RWPE2 (cell line): ENCODE data around the gene AUH.

Source experiments
- ATAC-seq: fragments of 200-7000 bp; cut with Tn5 transposase; 3 replicates; pipeline ENCODE4 v1.9.1; 2021; ENCODE audit warnings: low read depth
- DNase-seq: peaks from one replicate; pipeline ENCODE4 v3.0.0-alpha.2; 2020; ENCODE audit warnings: low spot score
- H3K27ac ChIP-seq: fragments of 450-650 bp; 2 replicates; pipeline ENCODE4 v1.5.1; 2017; ENCODE audit warnings: mild to moderate bottlenecking; ENCODE audit not compliant: poor library complexity, severe bottlenecking
- H3K27me3 ChIP-seq: fragments of 250-450 bp; sonication (Bioruptor Pico); 2 replicates; pipeline ENCODE4 v1.5.1; 2021; ENCODE audit warnings: mild to moderate bottlenecking, moderate library complexity; ENCODE audit not compliant: insufficient read depth, poor library complexity, severe bottlenecking
- H3K36me3 ChIP-seq: fragments of 250-450 bp; sonication (Bioruptor Pico); 2 replicates; pipeline ENCODE4 v1.5.1; 2020; ENCODE audit warnings: low read depth, mild to moderate bottlenecking, moderate library complexity
- H3K4me1 ChIP-seq: fragments of 250-450 bp; sonication (Bioruptor Pico); 2 replicates; pipeline ENCODE4 v1.5.1; 2021; ENCODE audit warnings: mild to moderate bottlenecking, moderate library complexity; ENCODE audit not compliant: insufficient read depth, poor library complexity, severe bottlenecking
- H3K4me3 ChIP-seq: fragments of 250-450 bp; sonication (Bioruptor Pico); 2 replicates; pipeline ENCODE4 v1.5.1; 2021; ENCODE audit warnings: mild to moderate bottlenecking, moderate library complexity; ENCODE audit not compliant: severe bottlenecking
- H3K9me3 ChIP-seq: fragments of 250-450 bp; sonication (Bioruptor Pico); 2 replicates; pipeline ENCODE4 v1.5.1; 2021; ENCODE audit warnings: mild to moderate bottlenecking, moderate library complexity; ENCODE audit not compliant: severe bottlenecking
- CTCF ChIP-seq: fragments of 450-650 bp; IDR thresholded peaks from one replicate; pipeline ENCODE4 v1.5.1; 2017; ENCODE audit warnings: mild to moderate bottlenecking, moderate library complexity; ENCODE audit not compliant: poor library complexity, severe bottlenecking

The AUH gene

DNA sequence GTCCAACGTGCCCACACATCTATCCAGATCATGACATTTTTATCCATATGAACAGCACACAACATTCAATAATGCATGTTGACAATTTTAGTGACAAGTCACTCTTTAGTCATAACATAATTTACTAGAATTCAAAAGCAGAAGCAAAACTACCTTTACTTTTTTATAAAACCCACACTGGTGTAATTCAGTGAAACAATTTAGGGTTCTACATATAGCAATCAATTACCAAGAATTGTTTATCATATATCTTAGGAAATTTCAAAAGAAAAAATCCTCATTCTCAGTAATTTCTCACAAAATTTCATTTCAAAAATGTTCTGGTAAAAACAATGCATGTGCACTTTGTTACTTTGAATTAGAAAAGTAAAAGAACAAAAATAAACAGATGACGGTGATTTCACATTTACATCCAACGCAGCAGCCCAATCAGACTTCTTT is 12.6 kb downstream of the AUH start:
- no peaks in the 10 kb centered on the region for H3K4me1 ChIP-seq
- ATAC-seq, result no peak
- no peak overlapping the region for H3K4me3 ChIP-seq
- no peaks in the 10 kb centered on the region for H3K9me3 ChIP-seq
- no peaks in the 10 kb centered on the region for H3K27me3 ChIP-seq
- TF ChIP-seq CTCF, result no peak
- H3K36me3 ChIP-seq, result peaks cover 4% of the 10 kb centered on the region
- no peak for DNase-seq
- no peak overlapping the region for H3K27ac ChIP-seq

DNA sequence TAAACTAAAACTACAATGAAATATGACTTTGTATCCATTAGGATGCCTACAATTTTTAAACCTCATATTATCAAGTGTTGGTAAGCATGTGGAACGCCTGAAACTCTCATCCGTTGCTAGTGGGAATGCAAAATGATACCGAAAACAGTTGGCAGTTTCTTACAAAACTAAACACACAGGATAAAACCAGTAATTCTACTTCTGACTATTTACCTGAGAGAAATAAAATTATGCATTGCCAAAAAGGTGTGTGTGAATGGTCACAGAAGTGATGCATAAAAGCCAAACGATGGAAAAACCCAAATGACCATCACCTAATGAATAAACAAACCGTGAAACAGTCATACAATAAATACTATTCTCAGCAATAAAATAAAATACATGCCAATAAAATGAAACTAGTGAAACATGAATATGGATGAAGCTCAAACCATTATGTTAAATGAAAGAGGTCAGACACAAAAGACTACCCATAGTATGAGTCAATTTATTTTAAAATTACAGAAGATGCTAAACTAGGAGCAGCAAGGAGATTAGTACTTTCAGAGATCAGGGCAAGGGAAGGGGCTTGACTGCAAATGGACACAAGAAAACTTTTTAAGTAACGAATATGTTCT is 13.4 kb downstream of the AUH start:
- ATAC-seq, result no peak
- Histone ChIP-seq H3K27me3 (no peaks in the 10 kb centered on the region), H3K27ac (no peak overlapping the region), H3K4me1 (no peaks in the 10 kb centered on the region), H3K9me3 (no peaks in the 10 kb centered on the region), H3K36me3 (0 out of 2 replicates have a peak, but pooled peaks cover 3% of the 10 kb centered on the region), H3K4me3 (no peak overlapping the region)
- DNase-seq, result no peak
- no peak for TF ChIP-seq CTCF

- Histone ChIP-seq H3K27me3 (no peaks in the 10 kb centered on the region), H3K27ac (no peak overlapping the region), H3K36me3 (peaks cover 10% of the 10 kb centered on the region), H3K9me3 (no peaks in the 10 kb centered on the region), H3K4me3 (no peak overlapping the region), H3K4me1 (no peaks in the 10 kb centered on the region)
- DNase-seq (no peak), ATAC-seq (no peak)
- no peak for TF ChIP-seq CTCF
These were observed 14.3 kb downstream of the AUH start for GRCh38 chr9:91347377-91347776.

DNA sequence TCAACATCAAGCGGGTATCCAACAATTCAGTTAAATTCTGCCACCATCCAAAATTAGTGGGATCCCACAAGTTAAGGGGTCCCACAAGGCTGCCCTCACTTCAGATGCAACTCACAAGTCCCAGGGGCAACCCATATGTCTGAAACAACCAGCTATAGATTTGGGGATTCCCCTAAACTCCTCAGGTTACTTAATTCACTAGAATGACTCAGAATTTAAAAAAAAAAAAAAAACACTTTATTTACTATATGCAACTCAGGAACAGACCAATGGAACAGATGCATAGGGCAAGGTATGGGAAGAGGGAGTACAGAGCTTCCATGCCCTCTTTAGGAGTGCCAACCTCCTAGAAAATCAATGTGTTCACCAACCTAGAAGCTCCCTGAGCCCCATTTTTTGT is 15.1 kb downstream of the AUH start:
- Histone ChIP-seq H3K36me3 (peaks cover 15% of the 10 kb centered on the region), H3K9me3 (no peaks in the 10 kb centered on the region), H3K4me1 (no peaks in the 10 kb centered on the region), H3K4me3 (no peak overlapping the region), H3K27ac (no peak overlapping the region), H3K27me3 (no peaks in the 10 kb centered on the region)
- ATAC-seq (peak; percentile 53; the same call in 2 of the 3 replicates), DNase-seq (no peak)
- no peak for TF ChIP-seq CTCF

DNA sequence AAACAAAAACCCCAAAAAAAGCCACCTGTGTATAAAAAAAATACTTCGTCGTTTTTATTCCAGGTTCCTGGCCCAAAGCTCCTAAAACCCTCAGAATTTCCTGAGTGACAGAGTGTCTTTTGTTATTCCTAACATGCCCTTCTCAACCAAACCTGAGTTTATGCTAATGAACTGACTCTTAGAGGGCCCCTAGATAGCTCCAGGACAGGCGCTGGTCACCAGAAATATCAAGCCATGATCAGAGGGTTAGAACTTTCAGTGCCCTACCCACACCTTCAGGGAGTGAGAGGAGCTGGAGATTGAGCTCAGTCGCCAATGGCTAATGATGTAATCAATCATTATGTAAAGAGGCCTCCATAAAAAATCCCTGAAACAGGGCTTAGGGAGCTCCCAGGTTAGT is 15.7 kb downstream of the AUH start:
- Histone ChIP-seq H3K36me3 (peaks cover 19% of the 10 kb centered on the region), H3K27ac (no peak overlapping the region), H3K27me3 (no peaks in the 10 kb centered on the region), H3K4me3 (no peak overlapping the region), H3K9me3 (no peaks in the 10 kb centered on the region), H3K4me1 (no peaks in the 10 kb centered on the region)
- TF ChIP-seq CTCF, result no peak
- DNase-seq, result no peak
- ATAC-seq, result no peak
